ENCODE measurements around the gene MAPK8.
A peak's percentile ranks its signal among the peaks of the same experiment; 100 is the strongest.

Gene MAPK8

DNA sequence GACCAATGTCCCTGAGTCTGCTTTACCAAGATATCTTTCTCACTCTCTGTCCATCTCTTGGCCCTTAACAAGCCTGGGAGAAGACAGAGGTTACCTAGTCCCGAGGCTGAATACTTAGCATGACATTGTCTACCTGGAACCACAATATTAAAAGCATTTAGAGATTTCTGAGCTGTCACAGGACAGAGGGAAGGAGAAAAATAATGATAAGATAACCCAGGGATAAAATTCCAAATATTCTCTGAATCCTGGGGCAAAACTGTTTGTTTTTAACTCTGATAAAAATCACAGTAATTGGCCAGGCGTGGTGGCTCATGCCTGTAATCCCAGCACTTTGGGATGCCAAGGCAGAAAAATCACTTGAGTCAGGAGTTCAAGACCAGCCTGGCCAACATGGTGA lies 12.0 kb upstream of the MAPK8 start:
- no peak for DNase-seq

DNA sequence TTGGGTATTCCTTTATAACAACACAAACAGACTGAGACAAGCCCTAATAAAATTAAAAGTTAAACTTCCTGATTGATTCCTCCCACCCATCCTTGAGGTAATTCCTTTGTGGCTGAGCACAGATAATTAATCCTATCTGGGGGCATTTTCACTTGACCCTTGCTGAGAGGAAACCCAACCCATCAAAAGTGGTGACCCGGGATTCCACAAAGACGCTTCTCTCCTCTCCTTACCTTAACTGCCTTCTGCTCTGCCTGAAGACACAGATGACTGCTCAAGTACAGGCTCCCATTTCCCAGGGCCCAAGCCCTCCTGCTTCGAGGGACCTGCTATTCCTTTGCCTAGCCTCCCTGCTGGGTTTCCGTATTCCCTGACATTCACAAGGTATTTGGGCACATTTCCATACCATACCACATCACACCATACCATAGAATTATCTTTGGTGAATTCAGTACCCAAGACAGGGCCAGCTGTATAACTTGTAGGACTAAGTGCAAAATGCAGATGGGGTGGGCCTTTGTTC lies 9.8 kb upstream of the MAPK8 start:
- no peak for DNase-seq

DNA sequence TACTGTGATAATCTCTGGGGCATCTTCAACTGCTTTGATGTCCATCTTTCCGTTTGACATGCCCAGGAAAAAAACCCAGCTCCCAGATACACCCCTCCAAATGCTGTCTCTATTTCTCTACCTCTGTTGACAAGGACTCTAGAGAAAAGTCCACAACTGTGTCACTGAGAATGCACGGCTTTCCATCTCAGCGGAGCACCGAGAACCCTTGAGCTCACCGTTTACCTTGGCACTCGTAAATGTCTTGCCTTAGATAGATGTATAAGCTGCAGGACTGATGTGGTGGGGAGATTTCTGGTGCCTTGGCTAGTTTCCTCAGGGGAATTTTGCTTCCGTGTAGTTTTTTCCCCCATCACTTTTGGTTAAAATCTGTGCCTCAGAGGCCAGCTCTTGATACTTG lies 7.4 kb upstream of the MAPK8 start:
- DNase-seq = no peak

DNA sequence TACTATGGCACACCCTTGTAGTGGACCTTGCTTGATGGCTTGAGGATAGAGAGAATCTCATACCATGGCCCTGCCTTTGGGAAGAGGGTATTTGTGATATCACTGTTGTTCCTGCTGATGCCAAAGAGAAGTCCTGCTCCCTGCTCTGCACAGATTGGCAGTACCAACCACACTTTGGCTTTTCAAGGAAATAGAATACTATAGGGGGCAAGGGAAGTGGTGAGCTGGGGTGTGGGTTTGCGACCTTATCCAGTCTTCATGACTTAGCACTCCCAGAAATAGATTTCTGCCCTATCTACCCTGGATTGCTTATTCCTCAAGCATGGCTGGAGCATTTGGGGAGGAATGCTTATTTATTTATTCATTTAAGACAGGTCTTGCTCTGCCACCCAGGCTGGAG lies 6.8 kb upstream of the MAPK8 start:
- no peak for DNase-seq

DNA sequence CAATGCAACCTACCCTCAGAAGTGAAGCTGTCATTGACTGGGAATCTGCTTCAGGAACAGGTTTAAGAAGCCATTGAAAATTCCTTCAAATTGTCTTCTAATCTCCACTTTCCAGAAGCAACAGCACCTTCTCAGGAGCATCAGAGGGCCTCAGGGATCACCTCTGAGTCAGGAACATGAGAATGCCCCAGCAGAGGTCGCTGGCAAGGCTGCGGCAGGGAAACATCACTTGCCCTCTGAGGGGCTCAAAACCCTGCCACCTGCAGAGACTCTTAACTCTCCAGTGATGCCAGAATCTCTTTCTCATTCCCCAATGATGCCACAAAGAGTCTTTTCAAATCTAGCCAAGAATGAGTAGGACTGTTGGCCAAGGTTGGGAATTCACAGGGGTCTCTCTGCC lies 5.9 kb upstream of the MAPK8 start:
- DNase-seq = no peak

DNA sequence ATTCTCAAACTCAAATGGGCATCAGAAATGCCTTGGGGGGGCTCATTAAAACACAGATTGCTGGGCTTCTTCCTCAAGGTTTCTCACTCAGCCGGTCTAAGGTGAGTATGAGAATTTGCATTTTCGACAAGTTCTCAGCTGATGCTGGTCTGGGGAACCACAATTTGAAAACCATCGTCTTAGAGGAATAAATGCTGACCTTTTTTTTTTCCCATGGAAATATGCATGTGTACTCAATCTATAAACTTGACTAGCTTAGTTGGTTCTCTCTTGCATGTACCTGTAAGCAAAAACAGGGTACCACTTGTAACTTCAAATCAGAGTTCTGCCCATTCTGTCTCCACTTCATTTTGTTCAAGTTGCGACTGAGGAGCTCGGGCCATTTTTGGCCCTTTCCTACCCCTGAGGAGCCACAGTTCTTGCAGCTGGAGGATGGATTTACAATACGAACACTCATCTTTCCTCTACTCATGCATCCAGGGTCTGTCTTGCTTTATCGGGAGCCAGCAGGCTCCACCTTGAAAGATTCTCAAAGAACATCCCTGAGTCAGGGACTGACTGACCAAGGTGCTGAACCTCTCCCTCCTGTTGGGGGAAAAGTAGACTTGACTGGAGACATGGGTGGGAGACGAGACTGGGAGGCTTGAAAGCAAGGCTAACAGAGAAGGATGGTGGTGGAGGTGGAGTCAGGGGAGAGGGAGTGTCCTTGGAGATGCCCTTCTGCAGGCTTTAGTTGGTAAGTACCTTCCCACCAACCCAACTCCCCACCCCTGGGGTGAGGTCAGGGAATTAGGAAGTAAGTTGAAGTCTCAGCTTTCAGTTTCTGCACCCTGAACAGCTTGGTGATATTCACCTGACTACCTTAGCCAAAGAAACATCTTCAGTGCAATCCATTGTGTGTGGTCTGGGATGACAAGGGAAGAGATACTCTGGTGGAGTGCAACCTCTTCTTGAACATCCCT lies 3.7 kb upstream of the MAPK8 start:
- no peak for DNase-seq

DNA sequence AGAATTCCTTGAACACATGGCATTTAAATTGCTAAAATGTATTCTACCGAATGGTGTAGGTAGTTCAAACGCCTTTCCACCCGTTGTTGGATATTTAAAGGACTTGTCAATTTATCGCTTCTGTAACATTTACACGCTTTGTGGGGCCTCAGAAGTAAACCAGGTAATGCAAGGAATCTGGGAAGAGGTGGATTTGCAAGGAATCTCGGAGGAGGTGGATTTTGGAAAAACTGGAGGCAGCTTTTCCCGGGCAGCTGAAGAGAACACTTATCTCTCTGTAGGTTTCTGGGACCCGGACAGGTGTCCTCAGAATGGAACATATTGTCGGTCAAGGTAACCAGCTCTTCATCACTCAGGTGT lies 592 bp upstream of the MAPK8 start:
- no peak for DNase-seq

DNA sequence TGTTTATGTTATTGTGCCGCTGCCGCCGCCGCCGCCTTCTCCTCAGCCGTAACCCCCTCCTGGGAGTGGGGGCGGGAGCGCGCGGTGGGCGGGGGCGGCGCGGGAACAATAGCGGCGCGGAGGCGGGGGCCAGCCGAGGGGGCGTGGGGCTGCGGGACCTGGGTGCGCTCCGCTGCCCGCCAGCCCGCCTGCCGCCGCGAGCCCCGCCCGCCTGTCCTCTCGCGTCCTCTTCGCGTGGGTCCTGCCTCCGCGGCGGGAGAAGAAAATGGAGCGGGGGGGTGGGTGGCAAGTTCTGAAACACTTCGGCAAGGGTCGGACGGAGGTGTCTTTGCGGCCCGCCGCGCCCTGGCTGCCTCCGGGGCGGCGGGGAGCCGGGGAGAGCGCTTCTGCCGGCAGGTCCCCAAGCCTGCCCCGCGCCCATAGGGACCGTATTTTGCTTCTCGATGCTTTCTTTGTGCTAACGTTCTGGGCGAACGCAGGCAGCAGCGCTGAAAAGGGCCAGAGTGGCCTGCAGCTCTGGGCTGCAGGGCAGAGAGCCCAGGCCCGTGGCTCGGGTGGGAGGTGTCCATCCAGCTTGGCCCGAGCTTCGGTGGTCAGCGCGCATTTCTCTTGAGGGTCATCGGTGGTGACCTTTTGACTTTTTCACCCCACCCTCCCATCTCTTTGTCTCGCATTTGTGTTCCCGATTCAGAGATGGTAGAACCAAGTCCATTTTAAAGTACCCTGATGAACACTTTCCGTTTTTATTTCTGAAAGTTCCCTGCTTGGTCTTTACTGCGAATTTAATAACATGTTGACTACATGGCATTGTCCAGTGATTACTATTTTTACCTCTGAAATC lies 613 bp downstream of the MAPK8 start:
- DNase-seq = peak; percentile 43 to 62 (median 58)

DNA sequence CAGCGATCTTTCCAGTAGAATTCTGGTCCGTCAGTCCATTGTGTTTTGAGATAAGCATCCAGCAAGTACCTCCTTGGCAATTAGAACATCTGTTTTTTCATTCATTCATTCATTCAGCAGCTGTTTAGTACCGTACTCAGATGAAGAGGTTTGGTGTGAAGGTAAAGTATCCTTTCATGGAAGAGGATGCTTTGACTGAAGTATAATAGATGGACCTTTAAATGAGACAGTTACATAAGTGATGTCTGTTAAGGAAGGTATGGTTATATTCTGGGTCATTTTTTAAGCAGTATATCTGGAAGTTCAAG lies 1.2 kb downstream of the MAPK8 start:
- no peak for DNase-seq

DNA sequence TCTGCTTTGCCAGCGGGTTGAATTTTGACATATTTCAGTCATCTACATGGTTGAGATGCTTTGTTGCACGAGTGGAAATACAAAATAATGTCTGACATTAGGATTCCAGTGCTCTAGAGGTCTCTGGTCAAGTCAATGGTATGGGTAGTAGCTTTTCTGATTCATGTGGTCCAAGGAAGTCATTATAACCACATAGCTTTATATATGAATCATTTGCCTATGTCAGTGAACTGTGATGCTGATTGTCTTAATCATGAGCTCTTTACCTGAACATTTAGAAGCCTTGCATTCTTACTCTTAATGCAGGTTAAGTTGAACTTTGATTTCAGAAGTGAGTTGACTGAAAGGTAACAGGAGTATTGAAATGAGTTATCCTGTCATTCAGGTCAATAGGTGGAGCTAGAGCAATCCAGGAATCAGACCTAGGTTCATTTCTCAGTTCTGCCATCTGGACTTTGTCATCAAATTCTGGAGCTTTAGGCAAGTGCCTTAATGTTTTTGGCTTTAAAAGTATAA lies 3.3 kb downstream of the MAPK8 start:
- DNase-seq = no peak

DNA sequence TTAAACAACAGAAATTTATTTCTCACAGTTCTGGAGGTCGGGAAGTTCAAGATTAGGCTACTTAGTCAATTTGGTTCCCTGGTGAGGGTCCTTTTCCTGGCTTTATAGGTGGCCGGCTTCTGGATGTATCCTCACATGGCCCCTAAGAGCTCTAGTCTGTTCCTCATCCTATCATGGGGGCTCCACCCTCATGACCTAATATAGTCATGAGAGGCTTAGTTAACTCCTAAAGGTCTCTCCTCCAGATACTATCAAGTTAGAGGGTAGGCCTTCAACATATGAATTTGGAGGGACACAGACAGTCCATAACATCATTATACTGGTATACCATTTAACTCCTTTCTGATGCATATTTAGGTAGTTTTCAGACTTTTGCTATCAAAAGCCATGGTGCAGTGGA lies 7.6 kb downstream of the MAPK8 start:
- DNase-seq = no peak

DNA sequence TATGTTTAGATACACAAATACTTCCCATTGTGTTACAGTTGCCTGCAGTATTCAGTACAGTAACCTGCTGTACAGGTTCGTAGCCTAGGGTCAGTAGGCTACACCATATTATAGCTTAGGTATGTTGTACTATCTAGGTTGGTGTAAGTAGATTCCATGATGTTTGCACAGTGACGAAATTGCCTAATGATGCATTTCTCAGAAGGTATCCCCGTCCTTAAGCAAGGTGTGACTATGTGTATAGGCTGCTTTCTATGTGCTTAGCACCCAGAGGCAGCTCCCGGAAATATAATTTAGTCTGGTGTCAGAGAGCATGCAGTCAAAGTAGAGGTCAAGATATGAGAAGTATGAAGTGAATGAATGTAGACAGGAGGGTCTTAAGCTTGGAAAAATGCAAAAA lies 9.8 kb downstream of the MAPK8 start:
- DNase-seq = no peak

DNA sequence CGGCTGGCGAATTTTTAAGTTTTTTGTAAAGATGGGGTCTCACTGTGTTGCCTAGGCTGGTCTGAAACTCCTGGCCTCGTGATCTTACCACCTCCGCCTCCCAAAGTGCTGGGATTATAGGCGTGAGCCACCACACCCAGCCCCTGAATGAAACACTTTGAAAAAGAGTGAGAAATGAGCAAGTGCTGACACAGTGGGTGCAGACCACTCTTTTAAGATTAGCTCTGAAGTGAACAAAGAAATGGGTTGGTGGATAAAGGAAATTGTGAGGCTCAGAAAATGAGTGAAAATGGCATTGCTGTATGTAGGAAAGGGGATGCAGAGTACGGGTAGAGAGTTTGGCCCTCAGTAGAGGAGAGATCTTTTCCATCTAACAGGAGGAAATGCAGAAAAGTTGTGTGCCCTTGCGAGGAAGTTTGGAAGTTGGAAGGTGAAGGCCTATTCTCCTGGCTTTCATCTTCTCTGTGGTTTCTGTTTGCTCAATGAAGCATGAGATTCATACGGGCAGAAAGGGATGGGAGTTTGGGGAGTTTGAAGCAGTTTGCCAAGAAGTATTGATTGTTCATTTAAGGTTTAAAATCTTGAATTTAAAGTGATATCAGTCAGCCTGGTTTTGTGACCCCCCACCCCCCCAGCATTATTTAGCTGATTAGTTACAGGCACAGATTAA lies 11.0 kb downstream of the MAPK8 start:
- no peak for DNase-seq

DNA sequence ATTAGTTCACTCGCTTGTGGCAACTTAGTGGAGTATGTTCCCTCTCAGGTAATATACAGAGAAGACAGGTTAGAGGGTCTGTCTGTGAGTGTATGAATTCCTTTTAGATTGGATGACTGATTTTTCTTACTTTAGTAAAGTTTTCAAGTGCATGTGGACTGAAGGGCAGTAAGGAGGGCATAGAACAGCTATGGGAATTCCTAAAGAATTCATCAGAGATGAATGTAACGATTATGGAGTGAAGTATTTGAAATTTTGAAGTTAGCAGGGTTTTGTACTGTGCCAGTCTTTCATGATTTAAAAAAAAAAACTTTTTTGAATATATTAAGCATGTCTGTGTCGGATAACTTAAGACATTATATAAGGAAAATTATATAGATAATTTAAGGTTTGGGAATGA lies 15.5 kb downstream of the MAPK8 start:
- DNase-seq = no peak

DNA sequence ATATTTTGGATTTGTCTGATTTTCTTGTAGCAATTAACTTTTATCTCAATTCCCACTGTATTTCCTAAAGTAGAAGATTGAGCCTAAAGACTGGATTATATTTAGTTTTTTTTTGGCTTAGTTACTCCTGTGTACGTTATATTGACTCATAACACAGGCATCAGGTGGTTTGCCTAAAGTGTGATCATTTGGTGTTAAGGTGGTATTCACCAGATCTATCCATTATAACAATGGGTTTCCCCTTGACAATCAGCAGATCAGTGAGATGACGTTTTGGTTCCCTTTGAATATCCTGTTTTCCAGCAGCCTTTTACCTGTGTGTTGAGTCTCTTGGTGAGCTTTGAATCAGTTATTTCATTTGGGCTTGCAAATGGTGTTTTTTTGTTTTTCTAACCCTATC lies 18.1 kb downstream of the MAPK8 start:
- DNase-seq = no peak

DNA sequence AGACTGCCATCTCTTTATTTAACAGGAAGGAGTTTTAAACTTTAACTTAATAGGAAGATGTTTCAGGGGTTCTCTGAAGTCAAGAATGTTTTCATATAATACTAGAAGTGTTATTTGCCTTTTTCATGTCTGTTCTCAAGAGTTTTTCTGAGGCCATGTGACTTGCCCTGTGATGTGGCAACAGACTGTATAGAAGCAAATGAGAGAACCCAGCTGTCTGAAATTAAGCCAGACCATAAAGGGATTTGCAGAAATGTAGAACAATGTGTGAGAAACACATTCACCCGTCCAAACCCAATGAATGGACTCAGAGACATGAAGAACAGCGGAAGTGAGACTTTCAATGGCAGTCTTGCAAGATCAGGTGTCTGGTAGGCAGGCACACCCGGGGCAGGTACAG lies 23.8 kb downstream of the MAPK8 start:
- DNase-seq = no peak

DNA sequence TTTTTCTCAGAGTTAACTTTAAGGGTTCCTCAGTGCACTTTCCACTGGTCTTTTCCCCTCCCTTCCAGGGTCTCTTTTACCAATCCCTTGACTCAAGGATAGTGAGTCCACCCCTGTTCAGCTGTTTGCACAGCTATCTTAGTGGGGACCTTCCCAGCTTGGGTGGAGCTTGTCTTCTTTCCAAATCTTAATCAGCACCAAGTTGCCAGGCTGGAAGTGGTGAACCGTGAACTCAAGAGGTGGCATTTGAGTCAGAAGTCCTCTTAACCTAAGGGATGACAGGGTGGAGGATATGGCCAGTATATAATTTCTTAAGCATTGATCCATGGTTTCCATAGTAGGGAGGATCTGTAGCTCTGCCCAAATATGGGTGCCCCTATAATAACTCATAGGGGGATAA lies 25.0 kb downstream of the MAPK8 start:
- DNase-seq = no peak

DNA sequence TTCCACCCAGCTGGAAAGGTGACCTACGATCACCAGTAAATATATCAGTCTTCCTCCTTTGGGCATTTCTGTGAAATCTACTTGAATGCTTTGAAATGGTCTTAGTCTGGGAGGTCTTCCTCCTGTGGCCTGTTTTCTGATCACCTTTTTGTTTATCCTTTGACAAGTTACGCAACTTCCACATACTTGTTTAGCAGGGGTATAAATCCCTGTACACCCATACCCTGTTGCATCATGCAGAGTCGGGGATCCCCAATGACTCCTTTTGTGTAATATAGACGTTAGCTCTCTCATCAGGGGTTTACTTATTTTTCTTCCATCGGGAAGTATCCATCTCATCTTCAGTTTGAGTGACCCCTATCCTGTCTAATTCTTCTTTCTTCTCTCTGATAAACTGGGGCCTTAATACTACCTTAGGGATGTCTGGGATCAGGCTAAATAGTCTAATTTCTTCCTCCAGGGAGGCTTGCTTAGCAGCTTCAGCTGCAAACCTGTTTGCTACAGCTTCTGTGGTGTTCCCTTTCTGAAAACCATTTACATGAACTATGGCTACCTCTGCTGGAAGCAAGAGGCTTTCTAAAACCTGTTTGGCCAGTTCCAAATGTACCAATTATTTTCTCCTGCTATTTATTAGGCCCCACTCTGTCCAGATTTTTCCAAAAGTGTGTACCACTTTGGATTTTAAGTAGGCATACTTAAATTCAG lies 25.8 kb downstream of the MAPK8 start:
- no peak for DNase-seq

DNA sequence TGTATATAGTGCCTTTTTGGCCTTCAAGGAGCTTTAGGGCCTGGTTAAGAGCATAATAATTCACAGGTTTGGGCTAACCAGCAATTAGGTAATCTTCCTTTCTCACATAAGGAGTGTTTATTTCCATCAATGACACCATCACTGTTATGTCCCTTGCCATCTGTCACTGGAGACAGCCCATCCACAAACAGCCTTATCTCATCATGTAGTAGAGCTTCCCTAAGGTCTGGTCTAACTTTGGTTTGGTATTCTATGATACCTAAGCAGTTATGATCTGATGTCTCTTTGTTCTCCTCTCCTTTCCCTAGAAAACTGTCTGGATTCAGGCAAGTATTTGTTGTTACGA lies 26.4 kb downstream of the MAPK8 start:
- DNase-seq = no peak

DNA sequence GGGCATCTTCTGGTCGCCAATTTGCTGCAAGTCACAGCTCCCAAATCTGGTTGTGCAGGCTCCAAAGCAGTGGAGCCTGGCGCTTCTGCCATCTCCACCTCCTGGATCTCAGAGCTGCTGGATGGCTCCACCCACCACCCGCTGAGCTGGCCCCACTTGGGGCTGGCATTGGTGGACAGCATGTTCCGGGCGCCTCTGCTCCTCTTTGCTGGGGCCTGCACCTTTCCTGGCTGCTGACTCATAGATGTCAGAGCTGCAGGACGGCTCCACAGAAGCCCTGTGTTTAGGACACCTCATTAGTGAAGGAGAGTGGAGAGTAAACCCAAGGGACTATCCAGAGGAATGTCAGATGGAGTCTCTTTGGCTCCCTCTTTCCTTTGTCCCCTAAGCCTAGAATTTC lies 27.4 kb downstream of the MAPK8 start:
- no peak for DNase-seq

DNA sequence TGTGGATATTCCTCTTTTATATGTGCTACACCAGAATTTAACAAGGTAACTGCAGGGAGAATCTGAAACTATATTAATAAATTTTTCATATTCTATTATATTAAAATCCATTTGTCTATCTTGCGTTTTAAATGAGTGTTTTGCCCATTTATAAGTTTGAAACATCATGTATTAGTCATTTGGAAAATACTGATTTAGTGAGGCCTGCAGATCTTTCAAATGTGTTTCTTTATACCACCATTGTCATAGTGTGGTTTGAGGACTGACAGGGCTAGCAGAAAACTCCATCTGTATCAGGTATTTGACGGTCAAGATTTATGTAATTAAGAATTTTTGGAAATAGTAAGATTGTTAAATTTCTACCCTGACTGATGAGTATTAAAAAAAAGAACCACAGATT lies 29.3 kb downstream of the MAPK8 start:
- DNase-seq = no peak

DNA sequence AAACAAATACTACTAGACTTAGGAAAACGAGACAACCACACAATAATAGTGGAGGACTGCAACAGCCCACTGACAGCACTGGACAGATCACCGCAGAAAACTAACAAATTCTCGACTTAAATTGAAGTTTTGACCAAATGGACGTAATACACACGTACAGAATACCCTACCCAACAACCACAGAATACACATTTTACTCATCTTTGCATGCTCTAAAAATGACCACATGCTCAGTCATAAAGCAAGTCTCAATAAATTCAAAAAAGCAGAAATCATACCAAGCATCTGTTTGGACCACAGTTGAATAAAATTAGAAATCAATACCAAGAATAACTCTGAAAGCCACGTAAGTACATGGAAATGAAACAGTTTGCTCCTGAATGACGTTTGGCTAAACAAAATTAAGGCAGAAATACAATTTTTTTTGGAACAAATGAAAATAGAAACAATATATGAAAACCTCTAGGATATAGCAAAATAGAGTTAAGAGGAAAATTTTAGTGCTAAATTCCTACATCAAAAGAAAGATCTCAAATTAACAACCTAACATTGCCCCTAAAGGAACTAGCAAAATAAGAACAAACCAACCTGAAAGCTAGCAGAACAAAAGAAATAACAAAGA lies 30.6 kb downstream of the MAPK8 start:
- DNase-seq = no peak
